Thyroid gland (tissue), 4 donors: Measurements from ENCODE around the gene STRC.
"Not testable (repeated sequence)": the region's sequence is repeated elsewhere in the genome, so short reads cannot be mapped to it uniquely, and the experiment has no call there.

Experiments
- CTCF ChIP-seq, 6 experiments: fragments of 200-600 bp in 3 of 6; fragments of 450-650 bp in 3 of 6; sonication (generic) in 3 of 6; IDR thresholded peaks; one replicate each; pipeline ENCODE4 v1.5.1; 2016 to 2019; ENCODE audit warnings: antibody characterized with exemption in 6 of 6, mild to moderate bottlenecking in 2 of 6, inconsistent platforms in 1 of 6, moderate library complexity in 1 of 6
- POLR2A ChIP-seq, 2 donors: fragments of 450-650 bp; IDR thresholded peaks; one replicate each; pipeline ENCODE4 v1.6.1; 2017; ENCODE audit warnings: antibody characterized with exemption in 2 of 2, mild to moderate bottlenecking in 2 of 2, moderate library complexity in 1 of 2

GRCh38 chr15:43666177-43666576 lies 47.6 kb upstream of the STRC start:
- TF ChIP-seq CTCF, POLR2A (IDR thresholded peaks at IDR 0.05): not testable (repeated sequence)
